Activated CD4-positive, alpha-beta T cell treated with anti-CD3 and anti-CD28 coated beads, Interleukin-2, Interleukin-4, amounts not matched to agents 100 ng/mL and 50 ng/mL, durations not matched to agents 16 hours and 8 hours (primary cell): ENCODE data around the gene FBXW9.
"Not testable (repeated sequence)": the region's sequence is repeated elsewhere in the genome, so short reads cannot be mapped to it uniquely, and the experiment has no call there.

Experiments used
- DNase-seq: peaks from one replicate; pipeline ENCODE4 v3.0.0-alpha.2; 2020; ENCODE audit warnings: low spot score

The FBXW9 gene

GRCh38 chr19:12681074-12681987 lies 15.1 kb downstream of the FBXW9 start, which contains the start of gene DHPS:
TSS of gene DHPS (minus strand) at chr19:12681880. CDS start at chr19:12681766, 114 bp downstream.
- peak; percentile 95 for DNase-seq

- DNase-seq, result no peak
These were observed 16.4 kb downstream of the FBXW9 start for GRCh38 chr19:12680034-12680433.

GRCh38 chr19:12678039-12678438 lies 18.4 kb downstream of the FBXW9 start:
- not testable (repeated sequence) for DNase-seq

GRCh38 chr19:12676928-12677327 lies 19.5 kb downstream of the FBXW9 start:
- DNase-seq, result no peak

GRCh38 chr19:12676384-12676792 lies 20.0 kb downstream of the FBXW9 start:
- peak; percentile 89 for DNase-seq

- no peak for DNase-seq
These were observed 20.5 kb downstream of the FBXW9 start for GRCh38 chr19:12675940-12676339.

GRCh38 chr19:12675399-12675798 lies 21.0 kb downstream of the FBXW9 start:
- no peak for DNase-seq

- no peak for DNase-seq
These were observed 23.7 kb downstream of the FBXW9 start for GRCh38 chr19:12672744-12673143.

- DNase-seq, result no peak
These were observed 26.1 kb downstream of the FBXW9 start for GRCh38 chr19:12670159-12670928.

GRCh38 chr19:12669270-12670158 lies 26.9 kb downstream of the FBXW9 start:
- peak; percentile 76 for DNase-seq

GRCh38 chr19:12668932-12669269 lies 27.5 kb downstream of the FBXW9 start:
- DNase-seq, result peak; percentile 44

- DNase-seq, result no peak
These were observed 28.1 kb downstream of the FBXW9 start for GRCh38 chr19:12668346-12668745.

- no peak for DNase-seq
These were observed 28.6 kb downstream of the FBXW9 start for GRCh38 chr19:12667731-12668302.

GRCh38 chr19:12666265-12667048 lies 30.0 kb downstream of the FBXW9 start, which contains the start of the genes MAN2B1 and WDR83:
TSS of gene MAN2B1 (minus strand) at chr19:12666742. CDS start at chr19:12666701, 41 bp downstream.
TSS of gene WDR83 (plus strand) at chr19:12666807. CDS start at chr19:12669791, 2,984 bp downstream.
- DNase-seq, result peak; percentile 74

- DNase-seq, result no peak
These were observed 30.7 kb downstream of the FBXW9 start for GRCh38 chr19:12665671-12666264.

- peak; percentile 80 for DNase-seq
These were observed 31.2 kb downstream of the FBXW9 start for GRCh38 chr19:12665281-12665573.

- DNase-seq, result no peak
These were observed 31.8 kb downstream of the FBXW9 start for GRCh38 chr19:12664406-12665280.

GRCh38 chr19:12660980-12661379 lies 35.5 kb downstream of the FBXW9 start:
- DNase-seq, result no peak

- DNase-seq, result no peak
These were observed 38.5 kb downstream of the FBXW9 start for GRCh38 chr19:12657966-12658365.
